PC-3 (cell line): Measurements from ENCODE around the gene SDK2. TPM values are rescaled to one million over a fixed set of nuclear protein-coding genes. Genes with fewer than 3 reads are reported as not detected.

Source experiments
- ATAC-seq: fragments of 200-7000 bp; cut with Tn5 transposase; 2 replicates; pipeline ENCODE4 v1.9.1; 2020; ENCODE audit warnings: mild to moderate bottlenecking, moderate library complexity
- BruUV-seq: library from RNA; stranded (reverse); fragments of 400-500 nt; replicated peaks from 2 replicates; lab custom pipeline; 2021; lab: Mats Ljungman, UMichigan
- CTCF ChIA-PET: fragments of 300-600 bp; sonication (Branson Sonifier 250); formaldehyde crosslinking; loops from one replicate; lab custom pipeline; 2022; ENCODE audit warnings: antibody characterized with exemption; lab: Charles Lee
- POLR2A ChIA-PET: fragments of 300-600 bp; sonication (Branson Sonifier 250); formaldehyde crosslinking; loops from one replicate; lab custom pipeline; 2022; ENCODE audit warnings: antibody characterized with exemption; ENCODE audit not compliant: unreplicated experiment; lab: Charles Lee
- DNase-seq: peaks from one replicate; pipeline ENCODE4 v3.0.0-alpha.2; 2015
- H2AFZ ChIP-seq: fragments of 300-600 bp; sonication (generic); 2 replicates; pipeline ENCODE4 v1.6.0; 2016; ENCODE audit warnings: antibody characterized with exemption, low read length
- H3F3A ChIP-seq: fragments of 300-600 bp; sonication (generic); one replicate; pipeline ENCODE4 v1.6.0; 2017; ENCODE audit warnings: antibody characterized with exemption, low read length, control low read depth, mild to moderate bottlenecking; ENCODE audit not compliant: unreplicated experiment
- H3K27ac ChIP-seq: fragments of 300-600 bp; sonication (generic); 2 replicates; pipeline ENCODE4 v1.5.1; 2016; ENCODE audit warnings: mild to moderate bottlenecking, low read length
- H3K27me3 ChIP-seq: fragments of 300-600 bp; sonication (generic); 2 replicates; pipeline ENCODE4 v1.6.1; 2016; ENCODE audit warnings: low read length, mixed read lengths
- H3K36me3 ChIP-seq: fragments of 300-600 bp; sonication (generic); 2 replicates; pipeline ENCODE4 v1.6.1; 2016; ENCODE audit warnings: low read depth, mixed run types, low read length, mixed read lengths
- H3K4me1 ChIP-seq: fragments of 300-600 bp; sonication (generic); 2 replicates; pipeline ENCODE4 v1.5.1; 2016; ENCODE audit warnings: low read length; ENCODE audit not compliant: insufficient read depth
- H3K4me2 ChIP-seq: fragments of 300-600 bp; sonication (generic); 2 replicates; pipeline ENCODE4 v1.6.0; 2016; ENCODE audit warnings: low read length
- H3K4me3 ChIP-seq: fragments of 300-600 bp; sonication (generic); 2 replicates; pipeline ENCODE4 v1.5.1; 2016; ENCODE audit warnings: mild to moderate bottlenecking, low read length, mixed read lengths
- H3K79me2 ChIP-seq: fragments of 300-600 bp; sonication (generic); 2 replicates; pipeline ENCODE4 v1.6.1; 2017; ENCODE audit warnings: low read length, mixed read lengths
- H3K9ac ChIP-seq: fragments of 300-600 bp; sonication (generic); 2 replicates; pipeline ENCODE4 v1.6.0; 2016; ENCODE audit warnings: mild to moderate bottlenecking, low read length
- H3K9me2 ChIP-seq: fragments of 300-600 bp; sonication (generic); replicated peaks from 2 replicates; pipeline ENCODE4 v1.6.1; 2016; ENCODE audit warnings: mixed run types, low read length, mixed read lengths
- H3K9me3 ChIP-seq: fragments of 300-600 bp; sonication (generic); 2 replicates; pipeline ENCODE4 v1.6.1; 2016; ENCODE audit warnings: low read length, mixed read lengths
- H4K20me1 ChIP-seq: fragments of 300-600 bp; sonication (generic); 2 replicates; pipeline ENCODE4 v1.6.1; 2016; ENCODE audit warnings: low read length, mixed read lengths
- EZH2 ChIP-seq: fragments of 300-600 bp; sonication (generic); IDR thresholded peaks from one replicate; pipeline ENCODE4 v1.6.1; 2017; ENCODE audit warnings: antibody characterized with exemption, mild to moderate bottlenecking, low read length; ENCODE audit not compliant: unreplicated experiment
- EZH2phosphoT487 ChIP-seq: fragments of 300-600 bp; sonication (generic); IDR thresholded peaks from 2 replicates; pipeline ENCODE4 v1.6.1; 2018; ENCODE audit warnings: mild to moderate bottlenecking, antibody characterized with exemption, low read length, borderline replicate concordance
- intact Hi-C: fragments of 100-400 bp; cut with micrococcal nuclease; formaldehyde crosslinking; loops from 2 replicates; pipeline ENCODE4 v1.9.0; 2023
- total RNA-seq: library from RNA; depleted of rRNA; stranded (reverse); fragments of >200 nt; gene quantifications from 2 replicates; pipeline ENCODE4 v1.2.3, GENCODE V29; 2014
- TF ChIP-seq, protein P1 (sequence below): fragments of 300-600 bp; sonication (generic); conservative IDR thresholded peaks from 2 replicates; pipeline ENCODE4 v1.5.1; 2017; ENCODE audit warnings: antibody characterized with exemption, low read depth, mild to moderate bottlenecking, low read length

The SDK2 gene
- total RNA-seq, 1 experiment from 2014 or later, result 0.07 TPM

GRCh38 chr17:73613271-73614233 is 30.7 kb downstream of the SDK2 start:
- no peak for TF ChIP-seq EZH2
- TF ChIP-seq EZH2phosphoT487, result no peak
- TF ChIP-seq, protein P1, sequence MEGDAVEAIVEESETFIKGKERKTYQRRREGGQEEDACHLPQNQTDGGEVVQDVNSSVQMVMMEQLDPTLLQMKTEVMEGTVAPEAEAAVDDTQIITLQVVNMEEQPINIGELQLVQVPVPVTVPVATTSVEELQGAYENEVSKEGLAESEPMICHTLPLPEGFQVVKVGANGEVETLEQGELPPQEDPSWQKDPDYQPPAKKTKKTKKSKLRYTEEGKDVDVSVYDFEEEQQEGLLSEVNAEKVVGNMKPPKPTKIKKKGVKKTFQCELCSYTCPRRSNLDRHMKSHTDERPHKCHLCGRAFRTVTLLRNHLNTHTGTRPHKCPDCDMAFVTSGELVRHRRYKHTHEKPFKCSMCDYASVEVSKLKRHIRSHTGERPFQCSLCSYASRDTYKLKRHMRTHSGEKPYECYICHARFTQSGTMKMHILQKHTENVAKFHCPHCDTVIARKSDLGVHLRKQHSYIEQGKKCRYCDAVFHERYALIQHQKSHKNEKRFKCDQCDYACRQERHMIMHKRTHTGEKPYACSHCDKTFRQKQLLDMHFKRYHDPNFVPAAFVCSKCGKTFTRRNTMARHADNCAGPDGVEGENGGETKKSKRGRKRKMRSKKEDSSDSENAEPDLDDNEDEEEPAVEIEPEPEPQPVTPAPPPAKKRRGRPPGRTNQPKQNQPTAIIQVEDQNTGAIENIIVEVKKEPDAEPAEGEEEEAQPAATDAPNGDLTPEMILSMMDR, result no peak
- DNase-seq (no peak), ATAC-seq (no peak)
- Histone ChIP-seq H3K4me3 (no peak overlapping the region), H3K9ac (no peak overlapping the region), H3K36me3 (no peaks in the 10 kb centered on the region), H2AFZ (no peak overlapping the region), H3K27me3 (peaks cover 59% of the 10 kb centered on the region), H3K79me2 (no peaks in the 10 kb centered on the region), H3K9me2 (no peaks in the 10 kb centered on the region), H3K27ac (no peak overlapping the region), H3K4me2 (no peak overlapping the region), H4K20me1 (no peaks in the 10 kb centered on the region), H3K9me3 (no peaks in the 10 kb centered on the region), H3F3A (no peaks in the 10 kb centered on the region), H3K4me1 (no peaks in the 10 kb centered on the region)
- CTCF ChIA-PET, result no interaction called here
- intact Hi-C loops, result no loop called here
- BruUV-seq, result no TSS peak
- POLR2A ChIA-PET, result no interaction called here

DNA sequence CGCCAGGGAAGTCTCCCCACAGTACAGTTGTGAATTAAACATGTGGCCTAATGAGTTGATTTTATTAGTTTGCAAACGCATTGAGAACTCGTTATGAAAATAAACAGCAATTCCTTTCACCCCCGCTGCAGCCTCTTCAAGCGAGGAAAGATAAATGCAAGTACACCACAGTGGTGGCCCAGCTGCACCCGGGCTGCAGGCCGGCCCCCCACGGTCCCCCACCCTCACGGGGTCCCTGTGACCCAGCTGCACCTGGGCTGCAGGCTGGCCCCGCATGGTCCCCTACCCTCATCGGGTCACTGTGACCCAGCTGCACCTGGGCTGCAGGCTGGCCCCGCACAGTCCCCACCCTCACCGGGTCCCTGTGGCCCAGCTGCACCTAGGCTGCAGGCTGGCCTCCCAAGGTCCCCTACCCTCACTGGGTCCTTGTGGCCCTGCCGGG is 32.2 kb downstream of the SDK2 start:
- no peaks in the 10 kb centered on the region for H3K36me3 ChIP-seq
- H3K27me3 ChIP-seq, result peaks cover 62% of the 10 kb centered on the region
- TF ChIP-seq EZH2 (no peak), EZH2phosphoT487 (no peak)
- TF ChIP-seq, protein P1, result no peak
- no peak overlapping the region for H3K4me2 ChIP-seq
- no peak overlapping the region for H3K27ac ChIP-seq
- POLR2A ChIA-PET, result no interaction called here
- H4K20me1 ChIP-seq, result no peaks in the 10 kb centered on the region
- no peaks in the 10 kb centered on the region for H3K9me3 ChIP-seq
- no peaks in the 10 kb centered on the region for H3K4me1 ChIP-seq
- CTCF ChIA-PET, result no interaction called here
- no TSS peak for BruUV-seq
- DNase-seq, result no peak
- H3K4me3 ChIP-seq, result no peak overlapping the region
- no peaks in the 10 kb centered on the region for H3K9me2 ChIP-seq
- no peak for ATAC-seq
- H2AFZ ChIP-seq, result no peak overlapping the region
- intact Hi-C loops, result no loop called here
- no peaks in the 10 kb centered on the region for H3F3A ChIP-seq
- H3K9ac ChIP-seq, result no peak overlapping the region
- no peaks in the 10 kb centered on the region for H3K79me2 ChIP-seq

DNA sequence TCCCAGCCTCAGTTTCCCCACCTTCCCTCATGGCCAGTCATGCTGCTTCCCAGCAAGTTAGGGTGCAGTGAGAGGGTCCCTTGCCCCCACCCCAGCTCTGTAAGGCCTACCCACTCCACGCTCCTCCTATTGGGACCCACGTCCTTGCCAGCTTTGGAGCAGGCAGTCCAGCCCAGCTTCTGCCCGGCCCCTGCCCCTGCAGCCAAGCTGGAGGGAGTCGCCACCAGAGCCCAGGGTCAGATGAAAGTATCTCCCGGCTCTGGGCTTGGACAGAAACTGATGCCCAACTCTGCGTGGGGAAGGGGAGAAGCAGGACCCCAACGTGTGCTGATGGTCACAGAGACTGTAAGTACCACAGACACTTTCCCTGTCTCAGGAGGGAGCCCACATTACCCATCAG is 32.6 kb downstream of the SDK2 start:
- H3K9me3 ChIP-seq, result no peaks in the 10 kb centered on the region
- TF ChIP-seq EZH2 (no peak), EZH2phosphoT487 (no peak)
- TF ChIP-seq, protein P1, result no peak
- H3K27ac ChIP-seq, result no peak overlapping the region
- no TSS peak for BruUV-seq
- no peaks in the 10 kb centered on the region for H3K36me3 ChIP-seq
- no peak overlapping the region for H3K4me3 ChIP-seq
- no peak for ATAC-seq
- H4K20me1 ChIP-seq, result no peaks in the 10 kb centered on the region
- no peak overlapping the region for H3K4me2 ChIP-seq
- no peak for DNase-seq
- ChIA-PET POLR2A (no interaction called here), CTCF (no interaction called here)
- no peaks in the 10 kb centered on the region for H3K4me1 ChIP-seq
- peaks cover 64% of the 10 kb centered on the region for H3K27me3 ChIP-seq
- H3F3A ChIP-seq, result no peaks in the 10 kb centered on the region
- H2AFZ ChIP-seq, result no peak overlapping the region
- intact Hi-C loops, result no loop called here
- no peak overlapping the region for H3K9ac ChIP-seq
- no peaks in the 10 kb centered on the region for H3K9me2 ChIP-seq
- no peaks in the 10 kb centered on the region for H3K79me2 ChIP-seq
